ENCODE data around the gene PRKD1.
A peak's percentile ranks its signal among the peaks of the same experiment; 100 is the strongest.

Gene PRKD1

GRCh38 chr14:29654901-29655550 is 272.6 kb downstream of the PRKD1 start:
- peak; percentile 20 for DNase-seq

GRCh38 chr14:29653303-29653702 is 274.3 kb downstream of the PRKD1 start:
- no peak for DNase-seq

GRCh38 chr14:29652571-29652970 is 275.1 kb downstream of the PRKD1 start:
- no peak for DNase-seq

- no peak for DNase-seq
These were observed 276.9 kb downstream of the PRKD1 start for GRCh38 chr14:29650554-29651269.

GRCh38 chr14:29649170-29649569 is 278.5 kb downstream of the PRKD1 start:
- no peak for DNase-seq

- no peak for DNase-seq
These were observed 279.6 kb downstream of the PRKD1 start for GRCh38 chr14:29648045-29648444.

GRCh38 chr14:29645117-29645516 is 282.5 kb downstream of the PRKD1 start:
- no peak for DNase-seq

- peak; percentile 2 for DNase-seq
These were observed 284.0 kb downstream of the PRKD1 start for GRCh38 chr14:29643433-29644211.

- DNase-seq, result peak; percentile 70
These were observed 290.2 kb downstream of the PRKD1 start for GRCh38 chr14:29637411-29637810.

GRCh38 chr14:29636870-29637269 is 290.8 kb downstream of the PRKD1 start:
- no peak for DNase-seq

GRCh38 chr14:29630566-29631160 is 297.0 kb downstream of the PRKD1 start:
- no peak for DNase-seq

- peak; percentile 4 for DNase-seq
These were observed 297.8 kb downstream of the PRKD1 start for GRCh38 chr14:29629839-29630238.

GRCh38 chr14:29627137-29627536 is 300.5 kb downstream of the PRKD1 start:
- DNase-seq, result peak; percentile 26

- no peak for DNase-seq
These were observed 309.2 kb downstream of the PRKD1 start for GRCh38 chr14:29618323-29619067.

- no peak for DNase-seq
These were observed 310.7 kb downstream of the PRKD1 start for GRCh38 chr14:29616922-29617321.

GRCh38 chr14:29608861-29609260 is 318.8 kb downstream of the PRKD1 start:
- no peak for DNase-seq

- DNase-seq, result no peak
These were observed 320.5 kb downstream of the PRKD1 start for GRCh38 chr14:29607169-29607568.

- no peak for DNase-seq
These were observed 324.0 kb downstream of the PRKD1 start for GRCh38 chr14:29603696-29604095.

- peak; percentile 30 for DNase-seq
These were observed 326.0 kb downstream of the PRKD1 start for GRCh38 chr14:29601616-29602015.

- DNase-seq, result no peak
These were observed 339.7 kb downstream of the PRKD1 start for GRCh38 chr14:29587761-29588470.

- DNase-seq, result no peak
These were observed 340.6 kb downstream of the PRKD1 start for GRCh38 chr14:29587046-29587445.

GRCh38 chr14:29584992-29585391 is 342.7 kb downstream of the PRKD1 start:
- DNase-seq, result peak; percentile 72

All from EL (cell line).